ENCODE results near the gene C3orf20. TPM values are rescaled to one million over a fixed set of nuclear protein-coding genes. Genes with fewer than 3 reads are reported as not detected.
A peak's percentile ranks its signal among the peaks of the same experiment; 100 is the strongest.

The C3orf20 gene
- total and polyA plus RNA-seq, 9 of the 15 experiments (the other 6 are each of a cell fraction or from before 2014, with no cell fraction given) = 0.04 TPM; not detected in 8

DNA sequence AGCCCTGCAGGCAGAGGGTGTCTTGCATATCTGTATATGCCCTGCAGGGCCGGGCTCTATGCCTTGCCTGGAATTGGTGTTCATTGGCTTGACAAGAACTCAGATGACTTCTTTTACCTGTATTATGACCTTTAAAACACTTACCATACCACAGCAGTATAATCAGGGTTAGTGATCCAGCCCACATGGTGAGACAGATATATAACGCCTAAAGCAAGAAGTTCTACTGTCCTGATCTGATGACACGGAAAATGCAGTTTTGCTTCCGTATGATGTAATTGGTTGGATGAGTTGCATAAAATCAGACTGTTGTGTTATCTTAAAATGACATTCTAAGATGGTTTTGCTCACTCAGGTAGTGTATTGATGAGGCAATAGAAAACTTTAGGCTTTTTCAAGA, 14.0 kb upstream of the C3orf20 start (continued):
- TF ChIP-seq MXI1 (IDR thresholded peaks at IDR 0.05; ENCODE audit: low read depth, low read length) (no peak), HDGF (IDR thresholded peaks at IDR 0.05) (no peak), ZNF57 (CRISPR knock-in tag; IDR thresholded peaks at IDR 0.05) (no peak), NELFE (IDR thresholded peaks at IDR 0.05; ENCODE audit: insufficient read depth, insufficient read length) (no peak), ZNF232 (CRISPR knock-in tag; IDR thresholded peaks at IDR 0.05) (no peak), NEUROD1 (IDR thresholded peaks at IDR 0.05; ENCODE audit: borderline replicate concordance, low read depth, low read length, partially characterized antibody) (no peak), ZNF551 (CRISPR knock-in tag; IDR thresholded peaks at IDR 0.05) (no peak), ZNF263 (CRISPR knock-in tag; IDR thresholded peaks at IDR 0.05; ENCODE audit: borderline replicate concordance) (no peak), STAG1 (CRISPR knock-in tag; IDR thresholded peaks at IDR 0.05; ENCODE audit: borderline replicate concordance) (no peak), CTBP1 (IDR thresholded peaks at IDR 0.05; ENCODE audit: borderline replicate concordance) (peak; percentile 14; the same call in 1 of the 2 replicates), ZNF347 (CRISPR knock-in tag; IDR thresholded peaks at IDR 0.05; ENCODE audit: low read depth) (no peak), FOXP1 (CRISPR knock-in tag; IDR thresholded peaks at IDR 0.05) (no peak), NCOA1 (IDR thresholded peaks at IDR 0.05; ENCODE audit: low read depth) (no peak), RUNX1 (IDR thresholded peaks at IDR 0.05; ENCODE audit: low read depth) (no peak), PPARD (CRISPR knock-in tag; IDR thresholded peaks at IDR 0.05) (no peak), SNRNP70 (optimal IDR thresholded peaks at IDR 0.05; ENCODE audit: low read depth, low read length) (no peak), ZNF780A (CRISPR knock-in tag; IDR thresholded peaks at IDR 0.05) (no peak), JUND (IDR thresholded peaks at IDR 0.05; ENCODE audit: borderline replicate concordance, low read depth, low read length) (peak; percentile 46; the same call in 1 of the 2 replicates), JUND (tag; IDR thresholded peaks at IDR 0.05; ENCODE audit: borderline replicate concordance, low read depth, low read length) (no peak), MAFK (IDR thresholded peaks at IDR 0.05; ENCODE audit: low read length) (0 out of 2 replicates have a peak, but pooled peaks have one; percentile 3)
- TF ChIP-seq, protein P1, sequence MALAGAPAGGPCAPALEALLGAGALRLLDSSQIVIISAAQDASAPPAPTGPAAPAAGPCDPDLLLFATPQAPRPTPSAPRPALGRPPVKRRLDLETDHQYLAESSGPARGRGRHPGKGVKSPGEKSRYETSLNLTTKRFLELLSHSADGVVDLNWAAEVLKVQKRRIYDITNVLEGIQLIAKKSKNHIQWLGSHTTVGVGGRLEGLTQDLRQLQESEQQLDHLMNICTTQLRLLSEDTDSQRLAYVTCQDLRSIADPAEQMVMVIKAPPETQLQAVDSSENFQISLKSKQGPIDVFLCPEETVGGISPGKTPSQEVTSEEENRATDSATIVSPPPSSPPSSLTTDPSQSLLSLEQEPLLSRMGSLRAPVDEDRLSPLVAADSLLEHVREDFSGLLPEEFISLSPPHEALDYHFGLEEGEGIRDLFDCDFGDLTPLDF (CRISPR knock-in tag; IDR thresholded peaks at IDR 0.05) = no peak
- TF ChIP-seq, protein P2, sequence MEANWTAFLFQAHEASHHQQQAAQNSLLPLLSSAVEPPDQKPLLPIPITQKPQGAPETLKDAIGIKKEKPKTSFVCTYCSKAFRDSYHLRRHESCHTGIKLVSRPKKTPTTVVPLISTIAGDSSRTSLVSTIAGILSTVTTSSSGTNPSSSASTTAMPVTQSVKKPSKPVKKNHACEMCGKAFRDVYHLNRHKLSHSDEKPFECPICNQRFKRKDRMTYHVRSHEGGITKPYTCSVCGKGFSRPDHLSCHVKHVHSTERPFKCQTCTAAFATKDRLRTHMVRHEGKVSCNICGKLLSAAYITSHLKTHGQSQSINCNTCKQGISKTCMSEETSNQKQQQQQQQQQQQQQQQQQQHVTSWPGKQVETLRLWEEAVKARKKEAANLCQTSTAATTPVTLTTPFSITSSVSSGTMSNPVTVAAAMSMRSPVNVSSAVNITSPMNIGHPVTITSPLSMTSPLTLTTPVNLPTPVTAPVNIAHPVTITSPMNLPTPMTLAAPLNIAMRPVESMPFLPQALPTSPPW (CRISPR knock-in tag; IDR thresholded peaks at IDR 0.05) = no peak
- TF ChIP-seq, protein P3, sequence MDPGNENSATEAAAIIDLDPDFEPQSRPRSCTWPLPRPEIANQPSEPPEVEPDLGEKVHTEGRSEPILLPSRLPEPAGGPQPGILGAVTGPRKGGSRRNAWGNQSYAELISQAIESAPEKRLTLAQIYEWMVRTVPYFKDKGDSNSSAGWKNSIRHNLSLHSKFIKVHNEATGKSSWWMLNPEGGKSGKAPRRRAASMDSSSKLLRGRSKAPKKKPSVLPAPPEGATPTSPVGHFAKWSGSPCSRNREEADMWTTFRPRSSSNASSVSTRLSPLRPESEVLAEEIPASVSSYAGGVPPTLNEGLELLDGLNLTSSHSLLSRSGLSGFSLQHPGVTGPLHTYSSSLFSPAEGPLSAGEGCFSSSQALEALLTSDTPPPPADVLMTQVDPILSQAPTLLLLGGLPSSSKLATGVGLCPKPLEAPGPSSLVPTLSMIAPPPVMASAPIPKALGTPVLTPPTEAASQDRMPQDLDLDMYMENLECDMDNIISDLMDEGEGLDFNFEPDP (CRISPR knock-in tag; IDR thresholded peaks at IDR 0.05) = no peak
- TF ChIP-seq, protein P4, sequence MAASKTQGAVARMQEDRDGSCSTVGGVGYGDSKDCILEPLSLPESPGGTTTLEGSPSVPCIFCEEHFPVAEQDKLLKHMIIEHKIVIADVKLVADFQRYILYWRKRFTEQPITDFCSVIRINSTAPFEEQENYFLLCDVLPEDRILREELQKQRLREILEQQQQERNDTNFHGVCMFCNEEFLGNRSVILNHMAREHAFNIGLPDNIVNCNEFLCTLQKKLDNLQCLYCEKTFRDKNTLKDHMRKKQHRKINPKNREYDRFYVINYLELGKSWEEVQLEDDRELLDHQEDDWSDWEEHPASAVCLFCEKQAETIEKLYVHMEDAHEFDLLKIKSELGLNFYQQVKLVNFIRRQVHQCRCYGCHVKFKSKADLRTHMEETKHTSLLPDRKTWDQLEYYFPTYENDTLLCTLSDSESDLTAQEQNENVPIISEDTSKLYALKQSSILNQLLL (CRISPR knock-in tag; IDR thresholded peaks at IDR 0.05; ENCODE audit: borderline replicate concordance) = no peak
